SK-N-MC (cell line): Measurements from ENCODE around the gene BFAR.

ENCODE experiments used
- FOXP2 ChIP-seq: optimal IDR thresholded peaks from 2 replicates; pipeline ENCODE3; 2011; ENCODE audit warnings: mild to moderate bottlenecking, moderate library complexity; ENCODE audit not compliant: insufficient read depth; ENCODE audit errors: extremely low read length, control extremely low read depth
- POLR2AphosphoS5 ChIP-seq: IDR thresholded peaks from 2 replicates; pipeline ENCODE4 v1.6.1; 2012; ENCODE audit warnings: mild to moderate bottlenecking, low read depth, low read length, borderline replicate concordance

DNA sequence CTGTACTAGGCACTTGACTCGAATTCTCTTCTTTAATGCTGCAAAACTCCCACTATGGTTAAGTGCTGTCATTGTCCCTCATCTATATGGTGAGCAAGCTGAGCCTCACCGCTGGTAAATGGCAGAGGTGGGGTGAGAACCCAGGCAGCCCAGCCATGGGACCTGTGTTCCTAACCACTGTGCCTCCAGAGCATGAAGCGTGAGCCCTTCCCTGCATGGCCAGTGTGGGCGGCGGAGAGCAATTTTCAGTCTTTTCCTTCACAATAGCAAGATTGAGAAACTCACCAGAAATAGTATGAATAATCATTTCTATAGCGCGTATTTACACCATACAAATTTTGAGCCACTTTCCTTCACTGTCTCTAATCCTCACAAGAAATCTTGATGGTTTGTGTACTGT is 9.2 kb downstream of the BFAR start:
- TF ChIP-seq POLR2AphosphoS5 = no peak
- no peak for TF ChIP-seq FOXP2
